IPS DF 6.9 (cell line): Measurements from ENCODE around the gene GLP1R.

Experiments
- DNase-seq: peaks from one replicate; pipeline ENCODE4 v3.0.0-alpha.2; 2013; ENCODE audit warnings: low read depth, low spot score
- H3K27ac ChIP-seq: one replicate; pipeline ENCODE4 v1.5.1; 2013; ENCODE audit warnings: low read length, control low read depth
- H3K27me3 ChIP-seq: 2 replicates; pipeline ENCODE4 v1.6.1; 2013; ENCODE audit warnings: mild to moderate bottlenecking, low read length; ENCODE audit not compliant: control insufficient read depth, insufficient read depth
- H3K36me3 ChIP-seq: 2 replicates; pipeline ENCODE4 v1.6.1; 2013; ENCODE audit warnings: low read length; ENCODE audit not compliant: control insufficient read depth, insufficient read depth
- H3K4me1 ChIP-seq: 2 replicates; pipeline ENCODE4 v1.6.1; 2013; ENCODE audit warnings: low read length; ENCODE audit not compliant: control insufficient read depth, insufficient read depth
- H3K4me3 ChIP-seq: 2 replicates; pipeline ENCODE4 v1.5.1; 2013; ENCODE audit warnings: mild to moderate bottlenecking, low read length
- H3K9me3 ChIP-seq: 2 replicates; pipeline ENCODE4 v1.6.1; 2013; ENCODE audit warnings: low read length, inconsistent platforms; ENCODE audit not compliant: control insufficient read depth, insufficient read depth
- WGBS: extraction: QIAGEN DNeasy Blood & Tissue Kit; methylation state at CpG from one replicate; pipeline ENCODE4 v1.1.7; 2013; ENCODE audit warnings: mixed read lengths, missing lambda C conversion rate; ENCODE audit not compliant: insufficient read length, insufficient coverage; 5-methylcytosine and 5-hydroxymethylcytosine counted together

The GLP1R gene

GRCh38 chr6:39048481-39049399 is at the start of gene GLP1R:
Gene GLP1R (plus strand): TSS chr6:39048781. CDS start chr6:39048841, 60 bp downstream.
- peaks cover 18% of the 10 kb centered on the region; the same call in 1 of the 2 replicates for H3K27me3 ChIP-seq
- no CpG with 5 or more reads among the region's 74 CpGs for WGBS
- DNase-seq: no peak
- H3K4me3 ChIP-seq: peak within 1 kb of the TSS; percentile 48; the same call in 1 of the 2 replicates
- H3K27ac ChIP-seq: no peak within 1 kb of the TSS
- H3K4me1 ChIP-seq: peaks cover 6% of the 10 kb centered on the region; the same call in 1 of the 2 replicates
- H3K36me3 ChIP-seq: no peaks in the 10 kb centered on the region
- H3K9me3 ChIP-seq: no peaks in the 10 kb centered on the region

- no peak for DNase-seq
- H3K27me3 ChIP-seq: no peaks in the 10 kb centered on the region
- H3K9me3 ChIP-seq: no peaks in the 10 kb centered on the region
Observed at GRCh38 chr6:39003072-39003471, 45.5 kb upstream of the GLP1R start.

GRCh38 chr6:39003492-39003891 is 45.1 kb upstream of the GLP1R start:
- H3K9me3 ChIP-seq: no peaks in the 10 kb centered on the region
- DNase-seq: no peak
- no peak overlapping the region for H3K27ac ChIP-seq
- H3K4me3 ChIP-seq: no peak overlapping the region
- no CpG with 5 or more reads among the region's 1 CpG for WGBS
- no peaks in the 10 kb centered on the region for H3K27me3 ChIP-seq
- no peaks in the 10 kb centered on the region for H3K4me1 ChIP-seq
- no peaks in the 10 kb centered on the region for H3K36me3 ChIP-seq

More at GRCh38 chr6:39003072-39003471, 45.5 kb upstream of the GLP1R start:
- WGBS: no CpG with 5 or more reads among the region's 3 CpGs
- H3K4me3 ChIP-seq: no peak overlapping the region
- H3K36me3 ChIP-seq: no peaks in the 10 kb centered on the region
- no peaks in the 10 kb centered on the region for H3K4me1 ChIP-seq
- no peak overlapping the region for H3K27ac ChIP-seq

GRCh38 chr6:39004801-39005200 is 43.8 kb upstream of the GLP1R start:
- WGBS: no CpG with 5 or more reads among the region's 2 CpGs

GRCh38 chr6:39005774-39006173 is 42.8 kb upstream of the GLP1R start:
- WGBS: no CpG with 5 or more reads among the region's 3 CpGs
- Histone ChIP-seq H3K4me1 (no peaks in the 10 kb centered on the region), H3K27ac (no peak overlapping the region), H3K27me3 (no peaks in the 10 kb centered on the region), H3K9me3 (no peaks in the 10 kb centered on the region), H3K4me3 (no peak overlapping the region), H3K36me3 (no peaks in the 10 kb centered on the region)
- DNase-seq: no peak

More at GRCh38 chr6:39004801-39005200, 43.8 kb upstream of the GLP1R start:
- DNase-seq: no peak
- Histone ChIP-seq H3K27ac (no peak overlapping the region), H3K27me3 (no peaks in the 10 kb centered on the region), H3K9me3 (no peaks in the 10 kb centered on the region), H3K36me3 (no peaks in the 10 kb centered on the region), H3K4me3 (no peak overlapping the region), H3K4me1 (no peaks in the 10 kb centered on the region)

GRCh38 chr6:39007575-39007974 is 41.0 kb upstream of the GLP1R start:
- no CpG with 5 or more reads among the region's 3 CpGs for WGBS
- H3K9me3 ChIP-seq: no peaks in the 10 kb centered on the region
- no peak overlapping the region for H3K4me3 ChIP-seq
- no peaks in the 10 kb centered on the region for H3K4me1 ChIP-seq
- H3K27ac ChIP-seq: no peak overlapping the region
- no peaks in the 10 kb centered on the region for H3K36me3 ChIP-seq
- DNase-seq: no peak
- no peaks in the 10 kb centered on the region for H3K27me3 ChIP-seq

GRCh38 chr6:39008737-39009136 is 39.8 kb upstream of the GLP1R start:
- Histone ChIP-seq H3K36me3 (no peaks in the 10 kb centered on the region), H3K9me3 (no peaks in the 10 kb centered on the region), H3K4me3 (no peak overlapping the region), H3K27me3 (no peaks in the 10 kb centered on the region), H3K4me1 (no peaks in the 10 kb centered on the region), H3K27ac (no peak overlapping the region)
- WGBS: no CpG with 5 or more reads among the region's 1 CpG
- DNase-seq: no peak

- WGBS: no CpG with 5 or more reads among the region's 1 CpG
- Histone ChIP-seq H3K36me3 (no peaks in the 10 kb centered on the region), H3K27ac (no peak overlapping the region), H3K9me3 (no peaks in the 10 kb centered on the region), H3K27me3 (no peaks in the 10 kb centered on the region), H3K4me1 (no peaks in the 10 kb centered on the region), H3K4me3 (no peak overlapping the region)
- no peak for DNase-seq
Observed at GRCh38 chr6:39009476-39009875, 39.1 kb upstream of the GLP1R start.

- H3K27ac ChIP-seq: no peak overlapping the region
Observed at GRCh38 chr6:39016839-39017546, 31.6 kb upstream of the GLP1R start.

GRCh38 chr6:39017547-39017880 is 31.1 kb upstream of the GLP1R start:
- Histone ChIP-seq H3K4me1 (no peaks in the 10 kb centered on the region), H3K4me3 (no peak overlapping the region), H3K9me3 (no peaks in the 10 kb centered on the region), H3K27ac (no peak overlapping the region), H3K36me3 (no peaks in the 10 kb centered on the region), H3K27me3 (no peaks in the 10 kb centered on the region)
- WGBS: no CpG with 5 or more reads among the region's 4 CpGs
- DNase-seq: no peak

More at GRCh38 chr6:39016839-39017546, 31.6 kb upstream of the GLP1R start:
- WGBS: no CpG with 5 or more reads among the region's 7 CpGs
- H3K4me1 ChIP-seq: no peaks in the 10 kb centered on the region
- no peak for DNase-seq
- H3K4me3 ChIP-seq: no peak overlapping the region
- H3K36me3 ChIP-seq: no peaks in the 10 kb centered on the region
- no peaks in the 10 kb centered on the region for H3K9me3 ChIP-seq
- no peaks in the 10 kb centered on the region for H3K27me3 ChIP-seq
